ENCODE data around the gene DGCR6L.

GRCh38 chr22:20271114-20271994 is 48.5 kb downstream of the DGCR6L start:
- TF ChIP-seq CTCF (conservative IDR thresholded peaks at IDR 0.05; ENCODE audit: low read length) (no peak), EZH2phosphoT487 (IDR thresholded peaks at IDR 0.05; ENCODE audit: borderline replicate concordance, low read depth, low read length) (no peak)

Measured in OCI-LY7 (cell line).